Colonic mucosa (tissue), 4 donors: Measurements from ENCODE around the gene ZNF546. TPM values are rescaled to one million over a fixed set of nuclear protein-coding genes. Genes with fewer than 3 reads are reported as not detected.

Experiments used
- DNase-seq: peaks from one replicate; pipeline ENCODE4 v3.0.0-alpha.2; 2020
- H3K27ac ChIP-seq: fragments of 200-600 bp; one replicate; pipeline ENCODE4 v1.8.0; 2021
- H3K27me3 ChIP-seq: fragments of 200-600 bp; one replicate; pipeline ENCODE4 v1.8.0; 2021
- H3K36me3 ChIP-seq: fragments of 200-600 bp; one replicate; pipeline ENCODE4 v1.8.0; 2021
- H3K4me1 ChIP-seq: fragments of 200-600 bp; one replicate; pipeline ENCODE4 v1.8.0; 2021; ENCODE audit warnings: mild to moderate bottlenecking
- H3K4me3 ChIP-seq: fragments of 200-600 bp; one replicate; pipeline ENCODE4 v1.8.0; 2021
- H3K9ac ChIP-seq, 2 donors: one replicate each; pipeline ENCODE4 v1.7.0; 2013; ENCODE audit warnings: control low read depth in 2 of 2, low read depth in 2 of 2, low read length in 2 of 2
- H3K9me3 ChIP-seq: fragments of 200-600 bp; one replicate; pipeline ENCODE4 v1.8.0; 2021
- intact Hi-C: fragments of 100-400 bp; cut with DNase I; formaldehyde crosslinking; loops from one replicate; pipeline ENCODE4 v1.14.1; 2022
- total RNA-seq, 2 donors: library from RNA; stranded (reverse); fragmentation: NEBNext Ultra II Directional in 1 of 2; extraction: Animal tissue kit (Norgen Biotek cat#: 25700) in 1 of 2; gene quantifications; one replicate each; pipeline ENCODE4 v1.2.1, GENCODE V29; 2021
- TF ChIP-seq, protein P1 (sequence below): fragments of 200-600 bp; IDR thresholded peaks from one replicate; pipeline ENCODE4 v1.8.0; 2022; ENCODE audit warnings: antibody characterized with exemption, mild to moderate bottlenecking
- donor health status: healthy.
- donor health status: DM: no; HTN: no; CAD: no.
- donor health status: DM: no; HTN: no; CAD: no.

The ZNF546 gene
- total RNA-seq, 2 donors from 2014 or later, result 1.1 to 1.3 TPM

- Histone ChIP-seq H3K4me1 (no peaks in the 10 kb centered on the region), H3K9ac (no peak overlapping the region), H3K27me3 (no peaks in the 10 kb centered on the region), H3K36me3 (no peaks in the 10 kb centered on the region), H3K9me3 (no peaks in the 10 kb centered on the region), H3K4me3 (no peak overlapping the region), H3K27ac (no peak overlapping the region)
- TF ChIP-seq, protein P1, sequence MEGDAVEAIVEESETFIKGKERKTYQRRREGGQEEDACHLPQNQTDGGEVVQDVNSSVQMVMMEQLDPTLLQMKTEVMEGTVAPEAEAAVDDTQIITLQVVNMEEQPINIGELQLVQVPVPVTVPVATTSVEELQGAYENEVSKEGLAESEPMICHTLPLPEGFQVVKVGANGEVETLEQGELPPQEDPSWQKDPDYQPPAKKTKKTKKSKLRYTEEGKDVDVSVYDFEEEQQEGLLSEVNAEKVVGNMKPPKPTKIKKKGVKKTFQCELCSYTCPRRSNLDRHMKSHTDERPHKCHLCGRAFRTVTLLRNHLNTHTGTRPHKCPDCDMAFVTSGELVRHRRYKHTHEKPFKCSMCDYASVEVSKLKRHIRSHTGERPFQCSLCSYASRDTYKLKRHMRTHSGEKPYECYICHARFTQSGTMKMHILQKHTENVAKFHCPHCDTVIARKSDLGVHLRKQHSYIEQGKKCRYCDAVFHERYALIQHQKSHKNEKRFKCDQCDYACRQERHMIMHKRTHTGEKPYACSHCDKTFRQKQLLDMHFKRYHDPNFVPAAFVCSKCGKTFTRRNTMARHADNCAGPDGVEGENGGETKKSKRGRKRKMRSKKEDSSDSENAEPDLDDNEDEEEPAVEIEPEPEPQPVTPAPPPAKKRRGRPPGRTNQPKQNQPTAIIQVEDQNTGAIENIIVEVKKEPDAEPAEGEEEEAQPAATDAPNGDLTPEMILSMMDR, result no peak
- no peak for DNase-seq
- intact Hi-C loops, result no loop called here
These were observed 1.6 kb downstream of the ZNF546 start for GRCh38 chr19:39998501-39998900.

GRCh38 chr19:40005691-40006272 lies 8.9 kb downstream of the ZNF546 start:
- intact Hi-C loops, result no loop called here
- H3K4me3 ChIP-seq, result no peak overlapping the region
- no peak for DNase-seq

DNA sequence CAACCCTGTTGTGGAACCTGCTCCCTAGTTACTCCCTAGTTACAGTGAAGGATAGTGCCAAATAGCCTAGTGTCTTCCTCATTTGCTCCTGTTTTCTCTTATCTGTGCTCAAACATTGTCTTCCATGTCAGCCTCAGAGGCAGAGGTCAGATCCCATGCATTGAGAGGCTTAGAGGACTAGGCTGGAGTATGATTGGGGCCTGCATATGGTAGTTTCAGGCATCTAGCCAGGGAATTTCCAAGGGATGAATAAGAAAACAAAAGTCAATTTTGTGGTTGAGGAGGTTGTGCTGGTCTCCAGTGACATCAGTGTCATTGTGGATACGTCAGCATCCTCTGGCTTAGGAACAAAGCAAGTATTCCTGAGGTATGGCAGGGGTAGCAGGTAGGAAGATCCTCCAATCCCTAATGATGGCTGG lies 9.4 kb downstream of the ZNF546 start:
- Histone ChIP-seq H3K27me3 (no peaks in the 10 kb centered on the region), H3K4me1 (no peaks in the 10 kb centered on the region), H3K27ac (no peak overlapping the region), H3K36me3 (no peaks in the 10 kb centered on the region), H3K9me3 (no peaks in the 10 kb centered on the region), H3K9ac (no peak overlapping the region), H3K4me3 (no peak overlapping the region)
- no peak for DNase-seq
- intact Hi-C loops, result no loop called here
- TF ChIP-seq, protein P1, result no peak

More at GRCh38 chr19:40005691-40006272, 8.9 kb downstream of the ZNF546 start:
- no peaks in the 10 kb centered on the region for H3K4me1 ChIP-seq
- H3K27me3 ChIP-seq, result no peaks in the 10 kb centered on the region
- no peaks in the 10 kb centered on the region for H3K9me3 ChIP-seq
- no peak overlapping the region for H3K9ac ChIP-seq
- H3K36me3 ChIP-seq, result no peaks in the 10 kb centered on the region
- TF ChIP-seq, protein P1, result no peak
- no peak overlapping the region for H3K27ac ChIP-seq

GRCh38 chr19:40009674-40010073 lies 12.8 kb downstream of the ZNF546 start:
- Histone ChIP-seq H3K27ac (no peak overlapping the region), H3K9me3 (peaks cover 1% of the 10 kb centered on the region), H3K4me1 (no peaks in the 10 kb centered on the region), H3K9ac (no peak overlapping the region), H3K27me3 (no peaks in the 10 kb centered on the region), H3K4me3 (no peak overlapping the region), H3K36me3 (no peaks in the 10 kb centered on the region)
- no peak for DNase-seq
- TF ChIP-seq, protein P1, result no peak
- intact Hi-C loops, result no loop called here

DNA sequence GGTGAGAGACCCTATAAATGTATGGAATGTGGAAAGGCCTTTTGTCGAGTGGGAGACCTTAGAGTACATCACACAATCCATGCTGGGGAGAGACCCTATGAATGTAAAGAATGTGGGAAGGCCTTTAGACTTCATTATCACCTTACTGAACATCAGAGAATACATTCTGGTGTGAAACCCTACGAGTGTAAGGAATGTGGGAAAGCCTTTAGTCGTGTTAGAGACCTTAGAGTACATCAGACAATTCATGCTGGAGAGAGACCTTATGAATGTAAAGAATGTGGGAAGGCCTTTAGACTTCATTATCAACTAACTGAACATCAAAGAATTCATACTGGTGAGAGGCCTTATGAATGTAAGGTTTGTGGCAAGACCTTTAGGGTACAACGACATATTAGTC lies 17.1 kb downstream of the ZNF546 start:
- no peak overlapping the region for H3K27ac ChIP-seq
- no peak overlapping the region for H3K9ac ChIP-seq
- no peak for DNase-seq
- peaks cover 11% of the 10 kb centered on the region for H3K9me3 ChIP-seq
- TF ChIP-seq, protein P1, result no peak
- H3K4me3 ChIP-seq, result no peak overlapping the region
- H3K4me1 ChIP-seq, result no peaks in the 10 kb centered on the region
- H3K36me3 ChIP-seq, result no peaks in the 10 kb centered on the region
- no peaks in the 10 kb centered on the region for H3K27me3 ChIP-seq
- intact Hi-C loops, result no loop called here
